Activated T-helper 9 cell treated with anti-CD3 and anti-CD28 coated beads, Interleukin-2, amount 50 U/mL, for 16 hours (primary cell): ENCODE data around the gene CAMK2N1.
"Not testable (repeated sequence)": the region's sequence is repeated elsewhere in the genome, so short reads cannot be mapped to it uniquely, and the experiment has no call there.

Experiments used
- DNase-seq: peaks from one replicate; pipeline ENCODE4 v3.0.0-alpha.2; 2020; ENCODE audit warnings: low read depth

Gene CAMK2N1

GRCh38 chr1:20496725-20497383, 10.8 kb upstream of the CAMK2N1 start:
- DNase-seq: not testable (repeated sequence)

GRCh38 chr1:20496241-20496661, 10.2 kb upstream of the CAMK2N1 start:
- DNase-seq: no peak

GRCh38 chr1:20495661-20496060, 9.7 kb upstream of the CAMK2N1 start:
- no peak for DNase-seq

GRCh38 chr1:20494609-20495311, 8.8 kb upstream of the CAMK2N1 start:
- no peak for DNase-seq

GRCh38 chr1:20493839-20494608, 8.0 kb upstream of the CAMK2N1 start:
- DNase-seq: peak; percentile 69

GRCh38 chr1:20493309-20493708, 7.3 kb upstream of the CAMK2N1 start:
- no peak for DNase-seq

GRCh38 chr1:20492751-20493150, 6.7 kb upstream of the CAMK2N1 start:
- no peak for DNase-seq

GRCh38 chr1:20491866-20492265, 5.9 kb upstream of the CAMK2N1 start:
- DNase-seq: no peak

- DNase-seq: no peak
Observed at GRCh38 chr1:20491178-20491577, 5.2 kb upstream of the CAMK2N1 start.

GRCh38 chr1:20487236-20487590, 1.2 kb upstream of the CAMK2N1 start:
- no peak for DNase-seq

- no peak for DNase-seq
Observed at GRCh38 chr1:20486457-20487235, 636 bp upstream of the CAMK2N1 start.

GRCh38 chr1:20484519-20485462, 1.2 kb downstream of the CAMK2N1 start:
- no peak for DNase-seq

GRCh38 chr1:20483833-20484518, 2.0 kb downstream of the CAMK2N1 start:
- DNase-seq: no peak

GRCh38 chr1:20483098-20483832, 2.7 kb downstream of the CAMK2N1 start:
- DNase-seq: no peak

GRCh38 chr1:20481643-20482498, 4.1 kb downstream of the CAMK2N1 start:
- no peak for DNase-seq

- no peak for DNase-seq
Observed at GRCh38 chr1:20480951-20481617, 4.9 kb downstream of the CAMK2N1 start.

GRCh38 chr1:20480243-20480944, 5.6 kb downstream of the CAMK2N1 start:
- no peak for DNase-seq

GRCh38 chr1:20479840-20480239, 6.2 kb downstream of the CAMK2N1 start:
- DNase-seq: no peak
